HG03558 (cell line): ENCODE data around the gene TFF1.

Experiments used
- ATAC-seq: cut with Tn5 transposase; IDR thresholded peaks from one replicate; pipeline ENCODE4 v1.9.1; 2021; ENCODE audit warnings: moderate number of reproducible peaks; ENCODE audit not compliant: unreplicated experiment; ENCODE audit errors: extremely low read depth

Gene TFF1

DNA sequence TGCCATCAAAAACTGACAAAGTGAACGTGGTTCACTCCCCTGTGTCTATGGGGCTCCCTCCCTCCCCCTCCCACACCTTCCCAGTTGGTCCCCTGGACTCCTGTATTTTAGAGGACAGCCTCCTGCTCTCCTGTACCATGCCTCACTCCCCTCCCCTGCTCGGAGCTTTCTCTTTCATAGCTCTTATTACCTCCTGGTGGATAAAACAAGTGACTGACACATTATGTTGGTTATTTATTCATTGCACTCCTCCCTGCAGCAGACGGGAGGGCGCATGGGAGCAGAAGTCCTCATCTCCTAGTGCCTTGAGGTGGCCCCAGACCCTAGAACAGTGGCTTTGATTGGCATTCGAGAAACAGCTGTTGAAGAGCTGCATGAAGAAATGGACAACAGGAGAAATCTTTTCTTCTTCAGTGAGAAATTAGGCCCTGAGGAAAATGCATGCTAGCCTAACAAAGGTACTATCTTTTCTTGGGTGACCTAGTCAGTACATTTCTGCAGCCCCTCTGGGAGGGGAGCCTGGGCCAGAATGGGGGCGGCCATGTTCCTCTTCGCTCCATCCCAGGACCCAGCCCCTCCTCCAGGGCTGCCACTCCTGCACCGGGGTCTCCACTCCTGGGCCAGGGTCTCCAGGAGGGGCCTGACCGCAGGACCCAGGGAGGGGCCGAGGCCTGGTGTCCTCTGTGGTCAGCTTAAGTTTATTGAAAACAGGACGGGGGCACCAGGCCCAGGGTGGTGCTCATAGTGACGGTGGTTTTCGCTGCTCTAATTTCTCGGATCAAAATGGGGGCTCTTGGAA, 1.2 kb upstream of the TFF1 start:
- ATAC-seq: no peak

GRCh38 chr21:42365770-42366169, 565 bp downstream of the TFF1 start:
- ATAC-seq: no peak

GRCh38 chr21:42364304-42364865, 1.9 kb downstream of the TFF1 start:
- no peak for ATAC-seq

DNA sequence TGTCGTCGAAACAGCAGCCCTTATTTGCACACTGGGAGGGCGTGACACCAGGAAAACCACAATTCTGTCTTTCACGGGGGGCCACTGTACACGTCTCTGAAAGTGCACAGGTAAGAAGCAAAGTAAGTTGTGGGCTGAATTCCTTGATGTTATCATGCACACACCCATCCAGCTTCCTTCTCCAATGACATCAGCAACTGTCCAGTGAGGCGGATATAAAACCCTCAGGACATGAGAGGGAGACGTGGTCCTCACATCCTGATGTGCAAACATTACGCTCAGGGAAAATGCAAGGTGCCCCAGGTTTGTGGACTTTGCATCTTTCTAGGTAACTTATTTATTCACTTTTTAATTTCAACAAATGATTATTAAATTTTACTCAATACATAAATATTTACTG, 3.0 kb downstream of the TFF1 start:
- no peak for ATAC-seq

DNA sequence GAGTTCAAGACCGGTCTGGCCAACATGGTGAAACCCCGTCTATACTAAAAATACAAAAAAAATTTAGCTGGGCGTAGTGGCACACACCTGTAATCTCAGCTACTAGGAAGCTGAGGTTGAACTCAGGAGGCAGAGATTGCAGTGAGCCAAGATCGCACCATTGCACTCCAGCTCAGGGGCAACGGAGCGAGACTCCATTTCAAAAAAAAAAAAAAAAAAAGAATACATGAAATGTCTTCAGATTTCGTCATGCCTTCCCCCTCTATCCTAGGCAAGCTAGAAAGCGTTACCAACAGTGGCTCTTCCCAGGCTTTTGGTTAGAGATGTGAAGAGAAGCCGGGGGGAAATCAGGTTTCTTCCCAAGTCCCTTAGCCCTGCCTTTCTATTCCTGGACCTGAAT, 3.6 kb downstream of the TFF1 start:
- ATAC-seq: no peak

DNA sequence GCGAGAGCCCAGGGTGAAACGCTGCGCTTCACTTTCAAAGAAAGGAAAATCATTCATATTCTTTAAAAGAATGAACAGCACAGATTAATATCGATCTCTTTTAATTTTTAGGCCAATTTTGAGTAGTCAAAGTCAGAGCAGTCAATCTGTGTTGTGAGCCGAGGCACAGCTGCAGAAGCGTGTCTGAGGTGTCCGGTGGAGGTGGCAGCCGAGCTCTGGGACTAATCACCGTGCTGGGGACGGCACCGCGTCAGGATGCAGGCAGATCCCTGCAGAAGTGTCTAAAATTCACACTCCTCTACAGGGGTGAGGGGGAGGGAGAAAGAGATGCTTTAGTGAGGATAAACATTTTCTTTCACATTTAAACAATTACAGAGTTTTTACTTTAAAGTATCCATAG, 4.1 kb downstream of the TFF1 start:
- ATAC-seq: no peak

DNA sequence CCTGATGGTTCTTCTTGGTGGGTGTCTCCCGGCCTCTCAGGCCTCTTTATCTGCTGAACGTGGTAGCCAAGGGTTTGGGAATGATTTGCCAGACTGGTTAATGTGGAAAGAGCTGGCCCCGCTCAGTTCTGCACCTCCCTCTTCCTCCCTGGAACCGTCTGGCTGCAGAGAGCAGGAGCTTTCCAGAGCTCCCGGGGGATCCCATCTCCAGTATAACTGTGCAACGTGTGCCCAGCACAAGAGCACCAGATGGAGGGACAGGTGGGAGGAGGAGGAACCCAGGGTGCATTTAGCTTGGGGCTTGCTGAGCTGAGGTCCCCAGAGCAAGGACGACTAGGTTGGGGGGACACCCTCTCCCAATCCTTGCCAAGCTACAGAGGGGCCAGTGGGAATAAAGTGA, 5.0 kb downstream of the TFF1 start:
- no peak for ATAC-seq

DNA sequence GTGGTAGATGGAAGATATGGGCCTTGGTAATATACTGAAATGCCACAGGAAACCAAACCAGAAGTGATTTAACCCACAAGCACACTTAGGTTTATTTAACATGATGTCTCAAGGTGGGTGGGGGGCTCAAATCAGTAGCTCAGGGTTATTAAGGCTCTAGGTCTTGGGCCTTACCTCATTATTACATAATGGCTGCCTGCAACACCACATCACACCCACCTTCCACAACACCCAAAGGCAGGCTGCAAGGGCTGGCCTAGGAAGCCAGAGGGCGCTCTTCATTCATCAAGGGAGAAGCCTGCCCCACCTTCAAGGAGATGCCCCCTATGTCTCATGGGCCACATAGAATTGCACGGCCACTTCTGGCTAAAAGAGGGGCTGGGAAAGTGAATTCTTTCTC, 6.0 kb downstream of the TFF1 start:
- ATAC-seq: no peak

GRCh38 chr21:42358937-42359336, 7.4 kb downstream of the TFF1 start:
- ATAC-seq: no peak

DNA sequence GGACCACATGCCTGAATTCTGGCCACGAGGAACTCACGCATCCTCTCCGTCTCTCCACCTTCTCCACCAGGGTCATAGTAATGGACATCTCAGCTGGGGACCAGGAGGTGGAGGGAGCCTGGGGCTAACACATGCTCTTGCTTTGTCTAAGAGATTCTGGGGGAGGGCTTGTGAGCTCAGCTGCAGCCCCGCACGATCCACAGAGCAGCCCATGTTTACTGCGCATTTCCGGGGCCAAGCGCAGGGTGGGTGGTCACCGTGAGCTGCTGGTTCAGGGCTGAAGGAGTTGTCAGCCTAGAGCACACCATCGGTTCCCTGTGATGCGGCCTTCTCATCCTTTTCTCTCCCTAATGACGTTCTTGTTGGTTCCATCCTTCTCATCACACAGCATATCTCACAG, 8.1 kb downstream of the TFF1 start:
- ATAC-seq: no peak

- no peak for ATAC-seq
These were observed 9.0 kb downstream of the TFF1 start for GRCh38 chr21:42357307-42357706.

DNA sequence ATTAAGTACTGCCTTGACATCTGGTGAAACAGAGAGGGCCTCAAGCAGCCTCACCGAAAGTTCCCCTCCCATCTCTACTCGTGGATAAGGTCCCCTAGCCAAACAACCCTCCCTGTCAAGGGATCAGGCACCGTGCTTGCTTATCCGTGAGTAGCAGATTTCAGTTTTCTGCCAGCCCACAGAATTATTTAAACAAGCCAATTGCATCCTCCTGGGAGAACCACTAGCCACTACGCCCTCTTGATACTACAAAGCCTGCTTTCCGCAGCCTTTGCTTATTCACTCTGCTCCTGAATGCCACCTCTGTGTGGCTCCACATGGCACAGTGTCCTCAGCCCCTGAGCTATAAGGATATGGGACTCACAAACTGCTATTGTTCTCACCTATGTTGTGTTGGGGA, 9.7 kb downstream of the TFF1 start:
- ATAC-seq: no peak

- no peak for ATAC-seq
These were observed 10.3 kb downstream of the TFF1 start for GRCh38 chr21:42356046-42356445.

DNA sequence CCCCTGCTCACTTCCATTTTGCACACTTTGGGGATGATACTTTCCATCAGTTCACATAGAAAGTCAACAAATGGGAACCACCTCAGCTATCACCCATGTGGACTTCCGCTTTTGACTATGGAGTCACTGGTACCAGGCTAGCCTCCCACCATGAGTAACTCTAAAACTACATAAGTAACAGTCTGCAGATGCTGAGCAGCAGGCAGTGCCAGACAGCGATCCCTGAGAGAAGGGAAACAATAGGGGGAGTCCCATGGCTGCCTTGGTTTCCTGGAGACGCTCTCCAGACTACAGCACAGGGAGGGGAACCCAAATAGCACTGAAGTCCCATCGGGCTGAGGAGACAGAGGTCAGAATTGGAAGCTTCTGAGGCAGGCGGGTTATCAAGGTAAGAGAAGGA, 12.7 kb downstream of the TFF1 start:
- no peak for ATAC-seq

GRCh38 chr21:42352441-42353095, 13.8 kb downstream of the TFF1 start:
- no peak for ATAC-seq

DNA sequence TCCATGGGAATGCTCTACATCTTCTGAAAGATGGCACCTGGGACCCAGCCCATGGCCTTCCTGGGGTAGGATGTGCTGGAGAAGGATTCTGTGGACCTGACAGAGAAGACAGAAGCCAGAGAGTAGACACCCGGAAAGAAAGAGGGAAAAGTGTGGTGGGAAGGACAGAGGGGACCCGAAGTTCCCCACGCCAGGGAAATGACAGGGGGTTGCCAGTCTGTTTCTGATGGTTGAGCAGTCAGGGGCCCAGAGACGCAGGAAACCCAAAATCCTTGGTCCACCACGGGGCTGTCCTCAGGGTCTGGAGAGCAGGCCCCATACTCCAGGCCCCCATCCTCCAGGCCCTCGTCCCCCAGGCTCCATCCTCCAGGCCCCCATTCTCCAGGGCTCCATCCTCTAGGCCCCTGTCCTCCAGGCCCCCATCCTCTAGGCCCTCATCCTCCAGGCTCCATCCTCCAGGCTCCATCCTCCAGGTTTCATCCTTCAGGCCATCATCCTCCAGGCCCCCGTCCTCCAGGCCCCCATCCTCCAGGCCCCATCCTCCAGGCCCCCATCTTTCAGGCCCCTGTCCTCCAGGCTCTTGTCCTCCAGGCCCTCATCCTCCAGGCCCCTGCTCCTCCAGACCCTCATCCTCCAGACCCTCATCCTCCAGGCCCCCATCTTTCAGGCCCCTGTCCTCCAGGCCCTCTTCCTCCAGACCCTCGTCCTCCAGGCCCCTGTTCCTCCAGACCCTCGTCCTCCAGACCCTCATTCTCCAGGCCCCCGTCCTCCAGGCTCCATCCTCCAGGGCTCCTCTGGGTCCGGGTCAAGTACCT, 14.5 kb downstream of the TFF1 start:
- no peak for ATAC-seq

GRCh38 chr21:42350927-42351426, 15.4 kb downstream of the TFF1 start, which contains the start of gene TFF2:
TFF2 (minus strand) TSS chr21:42350994; CDS start chr21:42350957, 37 bp downstream.
- ATAC-seq: no peak

DNA sequence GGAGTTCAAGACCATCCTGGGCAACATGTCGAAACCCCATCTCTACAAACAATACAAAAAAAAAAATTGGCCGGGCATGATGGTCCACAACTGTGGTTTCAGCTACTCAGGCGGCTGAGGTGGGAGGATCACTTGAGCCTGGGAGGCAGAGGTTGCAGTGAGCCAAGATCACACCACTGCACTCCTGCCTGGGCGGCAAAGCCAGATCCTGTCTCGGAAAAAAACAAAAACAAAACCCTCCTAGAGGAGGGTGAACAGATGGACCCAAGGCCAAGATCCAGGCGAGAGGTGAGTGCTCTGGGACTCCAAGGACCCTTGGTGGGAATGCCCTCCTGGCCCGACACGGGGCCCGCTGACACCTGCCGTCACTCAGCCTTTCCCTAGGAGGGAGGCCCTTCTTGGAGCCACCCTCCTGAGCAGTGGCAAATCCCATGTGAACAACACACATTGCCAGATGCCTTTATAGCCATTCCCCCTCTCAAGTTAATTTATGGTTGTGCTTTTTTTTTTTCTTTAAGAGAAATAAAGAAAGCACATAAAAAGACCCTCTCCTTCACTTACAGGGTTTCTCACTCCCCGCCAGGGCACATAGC, 15.9 kb downstream of the TFF1 start:
- no peak for ATAC-seq

GRCh38 chr21:42349420-42350317, 16.7 kb downstream of the TFF1 start:
- ATAC-seq: no peak
